ENCODE measurements around the gene GRID1.
"Not testable (repeated sequence)": the region's sequence is repeated elsewhere in the genome, so short reads cannot be mapped to it uniquely, and the experiment has no call there.

Gene GRID1

GRCh38 chr10:85873063-85873462, 493.5 kb downstream of the GRID1 start:
- DNase-seq (ENCODE audit: low spot score) = no peak

- no peak for DNase-seq (ENCODE audit: low spot score)
Measured at GRCh38 chr10:85868627-85869499, 497.7 kb downstream of the GRID1 start.

GRCh38 chr10:85864868-85865526, 501.6 kb downstream of the GRID1 start:
- DNase-seq (ENCODE audit: low spot score) = no peak

GRCh38 chr10:85864173-85864549, 502.4 kb downstream of the GRID1 start:
- DNase-seq (ENCODE audit: low spot score) = no peak

- DNase-seq (ENCODE audit: low spot score) = peak; percentile 3
Measured at GRCh38 chr10:85863301-85864172, 503.1 kb downstream of the GRID1 start.

- no peak for DNase-seq (ENCODE audit: low spot score)
Measured at GRCh38 chr10:85862771-85863170, 503.8 kb downstream of the GRID1 start.

- DNase-seq (ENCODE audit: low spot score) = peak; percentile 6
Measured at GRCh38 chr10:85861513-85862197, 504.9 kb downstream of the GRID1 start.

GRCh38 chr10:85859859-85860258, 506.7 kb downstream of the GRID1 start:
- peak; percentile 4 for DNase-seq (ENCODE audit: low spot score)

- peak; percentile 1 for DNase-seq (ENCODE audit: low spot score)
Measured at GRCh38 chr10:85858776-85859515, 507.6 kb downstream of the GRID1 start.

- no peak for DNase-seq (ENCODE audit: low spot score)
Measured at GRCh38 chr10:85857791-85858190, 508.8 kb downstream of the GRID1 start.

GRCh38 chr10:85857305-85857704, 509.3 kb downstream of the GRID1 start:
- DNase-seq (ENCODE audit: low spot score) = peak; percentile 4

GRCh38 chr10:85851934-85852333, 514.7 kb downstream of the GRID1 start:
- peak; percentile 3 for DNase-seq (ENCODE audit: low spot score)

- DNase-seq (ENCODE audit: low spot score) = no peak
Measured at GRCh38 chr10:85851325-85851724, 515.3 kb downstream of the GRID1 start.

- peak; percentile 1 for DNase-seq (ENCODE audit: low spot score)
Measured at GRCh38 chr10:85850736-85851135, 515.9 kb downstream of the GRID1 start.

- DNase-seq (ENCODE audit: low spot score) = peak; percentile 2
Measured at GRCh38 chr10:85849315-85849714, 517.3 kb downstream of the GRID1 start.

- no peak for DNase-seq (ENCODE audit: low spot score)
Measured at GRCh38 chr10:85848756-85849155, 517.8 kb downstream of the GRID1 start.

GRCh38 chr10:85847085-85847484, 519.5 kb downstream of the GRID1 start:
- no peak for DNase-seq (ENCODE audit: low spot score)

- not testable (repeated sequence) for DNase-seq (ENCODE audit: low spot score)
Measured at GRCh38 chr10:85838660-85839059, 527.9 kb downstream of the GRID1 start.

- DNase-seq (ENCODE audit: low spot score) = peak; percentile 2
Measured at GRCh38 chr10:85832988-85833387, 533.6 kb downstream of the GRID1 start.

- DNase-seq (ENCODE audit: low spot score) = no peak
Measured at GRCh38 chr10:85831422-85831821, 535.2 kb downstream of the GRID1 start.

GRCh38 chr10:85826377-85826776, 540.2 kb downstream of the GRID1 start:
- no peak for DNase-seq (ENCODE audit: low spot score)

All from AG20443 (cell line).